Activated gamma-delta T cell (primary cell): Measurements from ENCODE around the gene KRTAP19-3.
"Not testable (repeated sequence)": the region's sequence is repeated elsewhere in the genome, so short reads cannot be mapped to it uniquely, and the experiment has no call there.

Source experiments
- DNase-seq: peaks from one replicate; lab custom pipeline; 2025; lab: John Stamatoyannopoulos, UW
- total RNA-seq, 2 donors: gene quantifications; one replicate each; lab custom pipeline; 2026; lab: John Stamatoyannopoulos, UW

Gene KRTAP19-3
- 0 reads per million in 2 donors for total RNA-seq

- no peak for DNase-seq
These were observed at the start of gene KRTAP19-3 for GRCh38 chr21:30491963-30492428. TSS of gene KRTAP19-3 (minus strand) at chr21:30492013. CDS start at chr21:30491957, 56 bp downstream.

GRCh38 chr21:30518876-30519275 lies 27.1 kb upstream of the KRTAP19-3 start:
- no peak for DNase-seq

GRCh38 chr21:30515681-30516080 lies 23.9 kb upstream of the KRTAP19-3 start:
- DNase-seq = no peak

GRCh38 chr21:30505621-30506205 lies 13.9 kb upstream of the KRTAP19-3 start:
- not testable (repeated sequence) for DNase-seq

GRCh38 chr21:30502041-30502440 lies 10.2 kb upstream of the KRTAP19-3 start, which contains the start of gene KRTAP19-5:
TSS of gene KRTAP19-5 (minus strand) at chr21:30502141. CDS start at chr21:30502090, 51 bp downstream.
- no peak for DNase-seq

- DNase-seq = no peak
These were observed 5.3 kb upstream of the KRTAP19-3 start, which contains the start of gene KRTAP19-4 for GRCh38 chr21:30497065-30497464. TSS of gene KRTAP19-4 (minus strand) at chr21:30497165. CDS start at chr21:30497110, 55 bp downstream.

GRCh38 chr21:30487336-30487735 lies 4.5 kb downstream of the KRTAP19-3 start, which contains the start of gene KRTAP19-2:
TSS of gene KRTAP19-2 (minus strand) at chr21:30487436. CDS start at chr21:30487348, 88 bp downstream.
- DNase-seq = no peak

- no peak for DNase-seq
These were observed 5.6 kb downstream of the KRTAP19-3 start for GRCh38 chr21:30486180-30486579.

GRCh38 chr21:30482130-30482529 lies 9.7 kb downstream of the KRTAP19-3 start:
- no peak for DNase-seq

- DNase-seq = no peak
These were observed 11.7 kb downstream of the KRTAP19-3 start, which contains the start of gene KRTAP19-1 for GRCh38 chr21:30480145-30480544. TSS of gene KRTAP19-1 (minus strand) at chr21:30480367. CDS start at chr21:30480317, 50 bp downstream.

GRCh38 chr21:30479259-30479658 lies 12.6 kb downstream of the KRTAP19-3 start:
- no peak for DNase-seq

GRCh38 chr21:30478004-30478403 lies 13.8 kb downstream of the KRTAP19-3 start:
- DNase-seq = no peak

GRCh38 chr21:30468900-30469714 lies 22.7 kb downstream of the KRTAP19-3 start:
- DNase-seq = no peak

GRCh38 chr21:30463713-30464112 lies 28.1 kb downstream of the KRTAP19-3 start:
- DNase-seq = no peak

- DNase-seq = no peak
These were observed 43.3 kb downstream of the KRTAP19-3 start for GRCh38 chr21:30448514-30448913.

- no peak for DNase-seq
These were observed 44.8 kb downstream of the KRTAP19-3 start for GRCh38 chr21:30447056-30447455.

GRCh38 chr21:30444204-30444603 lies 47.6 kb downstream of the KRTAP19-3 start:
- DNase-seq = no peak

GRCh38 chr21:30443226-30443625 lies 48.6 kb downstream of the KRTAP19-3 start:
- no peak for DNase-seq
